Measurements from ENCODE around the gene OAS2.

The OAS2 gene

GRCh38 chr12:112980491-112981158, 2.3 kb downstream of the OAS2 start:
- Histone ChIP-seq H2AK5ac (ENCODE audit: low read length) (no peak overlapping the region), H3K4me2 (ENCODE audit: low read length) (no peak overlapping the region), H4K5ac (ENCODE audit: low read length) (no peak overlapping the region), H3K56ac (ENCODE audit: low read length) (no peak overlapping the region), H3K18ac (ENCODE audit: low read length) (no peak overlapping the region), H3K79me1 (ENCODE audit: low read length) (no peaks in the 10 kb centered on the region), H3K9ac (ENCODE audit: low read length) (no peak overlapping the region), H3K4me1 (ENCODE audit: control insufficient read depth, low read depth, low read length) (no peaks in the 10 kb centered on the region), H3K4ac (ENCODE audit: low read depth, low read length) (no peak overlapping the region), H3K79me2 (ENCODE audit: control insufficient read depth, insufficient read depth, low read length) (no peaks in the 10 kb centered on the region), H3K4me3 (ENCODE audit: low read length) (no peak overlapping the region), H2BK15ac (replicated peaks; ENCODE audit: low read depth) (no peak overlapping the region), H3K36me3 (ENCODE audit: control insufficient read depth, insufficient read depth, low read length) (no peaks in the 10 kb centered on the region), H4K8ac (ENCODE audit: low read depth, low read length) (no peak overlapping the region), H2BK120ac (ENCODE audit: low read depth, low read length) (no peak overlapping the region), H3K23ac (ENCODE audit: low read length) (no peak overlapping the region), H2BK5ac (ENCODE audit: low read length) (no peak overlapping the region), H3K27me3 (ENCODE audit: insufficient read depth, low read length, poor library complexity) (no peaks in the 10 kb centered on the region), H3K27ac (ENCODE audit: low read depth, low read length) (no peak overlapping the region)
- WGBS (ENCODE audit: extremely low coverage, insufficient coverage, low lambda C conversion rate) = no CpG with 5 or more reads among the region's 4 CpGs
- DNase-seq = no peak

- no peak overlapping the region for H2BK120ac ChIP-seq (ENCODE audit: low read depth, low read length)
- peak overlapping the region; percentile 5 for H3K56ac ChIP-seq (ENCODE audit: low read length)
- no peak overlapping the region for H4K8ac ChIP-seq (ENCODE audit: low read depth, low read length)
- H3K4ac ChIP-seq (ENCODE audit: low read depth, low read length) = no peak overlapping the region
- H2BK15ac ChIP-seq (replicated peaks; ENCODE audit: low read depth) = no peak overlapping the region
- DNase-seq = no peak
- no peaks in the 10 kb centered on the region for H3K79me2 ChIP-seq (ENCODE audit: control insufficient read depth, insufficient read depth, low read length)
- H3K9ac ChIP-seq (ENCODE audit: low read length) = no peak overlapping the region
- peaks cover 2% of the 10 kb centered on the region for H3K4me1 ChIP-seq (ENCODE audit: control insufficient read depth, low read depth, low read length)
- no peak overlapping the region for H3K18ac ChIP-seq (ENCODE audit: low read length)
- no peak overlapping the region for H3K27ac ChIP-seq (ENCODE audit: low read depth, low read length)
- no peaks in the 10 kb centered on the region for H3K27me3 ChIP-seq (ENCODE audit: insufficient read depth, low read length, poor library complexity)
- no CpG with 5 or more reads among the region's 1 CpG for WGBS (ENCODE audit: extremely low coverage, insufficient coverage, low lambda C conversion rate)
- no peak overlapping the region for H2BK5ac ChIP-seq (ENCODE audit: low read length)
- no peaks in the 10 kb centered on the region for H3K36me3 ChIP-seq (ENCODE audit: control insufficient read depth, insufficient read depth, low read length)
- H2AK5ac ChIP-seq (ENCODE audit: low read length) = no peak overlapping the region
- no peak overlapping the region for H3K23ac ChIP-seq (ENCODE audit: low read length)
- H4K5ac ChIP-seq (ENCODE audit: low read length) = no peak overlapping the region
- H3K79me1 ChIP-seq (ENCODE audit: low read length) = no peaks in the 10 kb centered on the region
- H3K4me2 ChIP-seq (ENCODE audit: low read length) = no peak overlapping the region
- no peak overlapping the region for H3K4me3 ChIP-seq (ENCODE audit: low read length)
Measured at GRCh38 chr12:112985642-112986290, 7.4 kb downstream of the OAS2 start.

GRCh38 chr12:112986291-112986800, 8.0 kb downstream of the OAS2 start:
- peak overlapping the region; percentile 5 for H3K56ac ChIP-seq (ENCODE audit: low read length)
- no peak overlapping the region for H3K4me3 ChIP-seq (ENCODE audit: low read length)
- no peak overlapping the region for H2AK5ac ChIP-seq (ENCODE audit: low read length)
- H3K79me2 ChIP-seq (ENCODE audit: control insufficient read depth, insufficient read depth, low read length) = no peaks in the 10 kb centered on the region
- H2BK15ac ChIP-seq (replicated peaks; ENCODE audit: low read depth) = no peak overlapping the region
- H4K5ac ChIP-seq (ENCODE audit: low read length) = no peak overlapping the region
- H3K4me2 ChIP-seq (ENCODE audit: low read length) = no peak overlapping the region
- peaks cover 2% of the 10 kb centered on the region for H3K4me1 ChIP-seq (ENCODE audit: control insufficient read depth, low read depth, low read length)
- no peak overlapping the region for H3K27ac ChIP-seq (ENCODE audit: low read depth, low read length)
- H2BK5ac ChIP-seq (ENCODE audit: low read length) = no peak overlapping the region
- no CpG with 5 or more reads among the region's 7 CpGs for WGBS (ENCODE audit: extremely low coverage, insufficient coverage, low lambda C conversion rate)
- no peak overlapping the region for H3K4ac ChIP-seq (ENCODE audit: low read depth, low read length)
- no peaks in the 10 kb centered on the region for H3K36me3 ChIP-seq (ENCODE audit: control insufficient read depth, insufficient read depth, low read length)
- H3K9ac ChIP-seq (ENCODE audit: low read length) = no peak overlapping the region
- no peak overlapping the region for H2BK120ac ChIP-seq (ENCODE audit: low read depth, low read length)
- DNase-seq = no peak
- no peaks in the 10 kb centered on the region for H3K79me1 ChIP-seq (ENCODE audit: low read length)
- H3K23ac ChIP-seq (ENCODE audit: low read length) = no peak overlapping the region
- H4K8ac ChIP-seq (ENCODE audit: low read depth, low read length) = no peak overlapping the region
- H3K27me3 ChIP-seq (ENCODE audit: insufficient read depth, low read length, poor library complexity) = no peaks in the 10 kb centered on the region
- no peak overlapping the region for H3K18ac ChIP-seq (ENCODE audit: low read length)

- no CpG with 5 or more reads among the region's 2 CpGs for WGBS (ENCODE audit: extremely low coverage, insufficient coverage, low lambda C conversion rate)
- H3K9ac ChIP-seq (ENCODE audit: low read length) = no peak overlapping the region
Measured at GRCh38 chr12:112987561-112987960, 9.2 kb downstream of the OAS2 start.

GRCh38 chr12:112988224-112988623, 9.9 kb downstream of the OAS2 start:
- Histone ChIP-seq H3K23ac (ENCODE audit: low read length) (no peak overlapping the region), H2AK5ac (ENCODE audit: low read length) (no peak overlapping the region), H3K9ac (ENCODE audit: low read length) (no peak overlapping the region), H3K18ac (ENCODE audit: low read length) (no peak overlapping the region), H2BK5ac (ENCODE audit: low read length) (no peak overlapping the region), H4K5ac (ENCODE audit: low read length) (no peak overlapping the region), H3K27me3 (ENCODE audit: insufficient read depth, low read length, poor library complexity) (no peaks in the 10 kb centered on the region), H3K4me2 (ENCODE audit: low read length) (no peak overlapping the region), H3K79me2 (ENCODE audit: control insufficient read depth, insufficient read depth, low read length) (no peaks in the 10 kb centered on the region), H3K4me1 (ENCODE audit: control insufficient read depth, low read depth, low read length) (peaks cover 2% of the 10 kb centered on the region), H3K4ac (ENCODE audit: low read depth, low read length) (no peak overlapping the region), H2BK15ac (replicated peaks; ENCODE audit: low read depth) (no peak overlapping the region), H3K79me1 (ENCODE audit: low read length) (no peaks in the 10 kb centered on the region), H3K56ac (ENCODE audit: low read length) (no peak overlapping the region), H4K8ac (ENCODE audit: low read depth, low read length) (no peak overlapping the region), H3K4me3 (ENCODE audit: low read length) (no peak overlapping the region), H3K36me3 (ENCODE audit: control insufficient read depth, insufficient read depth, low read length) (no peaks in the 10 kb centered on the region), H2BK120ac (ENCODE audit: low read depth, low read length) (no peak overlapping the region), H3K27ac (ENCODE audit: low read depth, low read length) (no peak overlapping the region)
- DNase-seq = no peak
- WGBS (ENCODE audit: extremely low coverage, insufficient coverage, low lambda C conversion rate) = no CpG with 5 or more reads among the region's 3 CpGs

More at GRCh38 chr12:112987561-112987960, 9.2 kb downstream of the OAS2 start:
- Histone ChIP-seq H3K79me1 (ENCODE audit: low read length) (no peaks in the 10 kb centered on the region), H3K56ac (ENCODE audit: low read length) (no peak overlapping the region), H3K4me3 (ENCODE audit: low read length) (no peak overlapping the region), H3K4me2 (ENCODE audit: low read length) (no peak overlapping the region), H2AK5ac (ENCODE audit: low read length) (no peak overlapping the region), H4K5ac (ENCODE audit: low read length) (no peak overlapping the region), H3K4ac (ENCODE audit: low read depth, low read length) (no peak overlapping the region), H3K27me3 (ENCODE audit: insufficient read depth, low read length, poor library complexity) (no peaks in the 10 kb centered on the region), H2BK120ac (ENCODE audit: low read depth, low read length) (no peak overlapping the region), H3K27ac (ENCODE audit: low read depth, low read length) (no peak overlapping the region), H3K18ac (ENCODE audit: low read length) (no peak overlapping the region), H3K79me2 (ENCODE audit: control insufficient read depth, insufficient read depth, low read length) (no peaks in the 10 kb centered on the region), H2BK5ac (ENCODE audit: low read length) (no peak overlapping the region), H4K8ac (ENCODE audit: low read depth, low read length) (no peak overlapping the region), H2BK15ac (replicated peaks; ENCODE audit: low read depth) (no peak overlapping the region), H3K36me3 (ENCODE audit: control insufficient read depth, insufficient read depth, low read length) (no peaks in the 10 kb centered on the region), H3K23ac (ENCODE audit: low read length) (no peak overlapping the region), H3K4me1 (ENCODE audit: control insufficient read depth, low read depth, low read length) (peaks cover 2% of the 10 kb centered on the region)
- DNase-seq = no peak

All from mesendoderm (in vitro differentiated cells).